NCI-H2227 (cell line): ENCODE results near the gene COL4A1.

ENCODE experiments used
- DNase-seq: peaks from one replicate; lab custom pipeline; 2025; ENCODE audit not compliant: unreplicated experiment; lab: John Stamatoyannopoulos, UW

Gene COL4A1

GRCh38 chr13:110306960-110307766 lies at the start of gene COL4A1, which contains the start of gene COL4A2:
COL4A1 (minus strand) TSS chr13:110307157; CDS start chr13:110307027, 130 bp downstream.
COL4A2 (plus strand) TSS chr13:110307284; CDS start chr13:110307904, 620 bp downstream.
- DNase-seq = no peak

GRCh38 chr13:110356362-110356761 lies 49.4 kb upstream of the COL4A1 start:
- no peak for DNase-seq

GRCh38 chr13:110354715-110355473 lies 47.9 kb upstream of the COL4A1 start:
- DNase-seq = no peak

- no peak for DNase-seq
These were observed 47.2 kb upstream of the COL4A1 start for GRCh38 chr13:110354123-110354627.

GRCh38 chr13:110353339-110353977 lies 46.5 kb upstream of the COL4A1 start:
- DNase-seq = no peak

- no peak for DNase-seq
These were observed 45.8 kb upstream of the COL4A1 start for GRCh38 chr13:110352735-110353134.

- DNase-seq = no peak
These were observed 44.9 kb upstream of the COL4A1 start for GRCh38 chr13:110351636-110352420.

- DNase-seq = no peak
These were observed 43.6 kb upstream of the COL4A1 start for GRCh38 chr13:110350509-110350908.

- DNase-seq = no peak
These were observed 43.1 kb upstream of the COL4A1 start for GRCh38 chr13:110350049-110350448.

- no peak for DNase-seq
These were observed 42.3 kb upstream of the COL4A1 start for GRCh38 chr13:110349239-110349638.

- DNase-seq = no peak
These were observed 41.5 kb upstream of the COL4A1 start for GRCh38 chr13:110348309-110349105.

GRCh38 chr13:110347535-110348308 lies 40.8 kb upstream of the COL4A1 start:
- no peak for DNase-seq

- no peak for DNase-seq
These were observed 40.1 kb upstream of the COL4A1 start for GRCh38 chr13:110347088-110347487.

- no peak for DNase-seq
These were observed 39.7 kb upstream of the COL4A1 start for GRCh38 chr13:110346661-110347067.

GRCh38 chr13:110345701-110346100 lies 38.7 kb upstream of the COL4A1 start:
- no peak for DNase-seq

- DNase-seq = no peak
These were observed 38.3 kb upstream of the COL4A1 start for GRCh38 chr13:110345266-110345665.

- DNase-seq = no peak
These were observed 37.4 kb upstream of the COL4A1 start for GRCh38 chr13:110344320-110344719.

GRCh38 chr13:110343241-110343865 lies 36.4 kb upstream of the COL4A1 start:
- no peak for DNase-seq

GRCh38 chr13:110342474-110342873 lies 35.5 kb upstream of the COL4A1 start:
- DNase-seq = no peak
